NB4 (cell line): ENCODE measurements around the gene BZW2.

Experiments used
- POLR2A ChIP-seq: IDR thresholded peaks from 2 replicates; pipeline ENCODE4 v1.6.1; 2011; ENCODE audit warnings: mild to moderate bottlenecking; ENCODE audit not compliant: insufficient read length; ENCODE audit errors: extremely low read depth
- TF ChIP-seq, protein P1 (sequence below): IDR thresholded peaks from 2 replicates; pipeline ENCODE4 v1.6.1; 2011; ENCODE audit warnings: low read depth, low read length

DNA sequence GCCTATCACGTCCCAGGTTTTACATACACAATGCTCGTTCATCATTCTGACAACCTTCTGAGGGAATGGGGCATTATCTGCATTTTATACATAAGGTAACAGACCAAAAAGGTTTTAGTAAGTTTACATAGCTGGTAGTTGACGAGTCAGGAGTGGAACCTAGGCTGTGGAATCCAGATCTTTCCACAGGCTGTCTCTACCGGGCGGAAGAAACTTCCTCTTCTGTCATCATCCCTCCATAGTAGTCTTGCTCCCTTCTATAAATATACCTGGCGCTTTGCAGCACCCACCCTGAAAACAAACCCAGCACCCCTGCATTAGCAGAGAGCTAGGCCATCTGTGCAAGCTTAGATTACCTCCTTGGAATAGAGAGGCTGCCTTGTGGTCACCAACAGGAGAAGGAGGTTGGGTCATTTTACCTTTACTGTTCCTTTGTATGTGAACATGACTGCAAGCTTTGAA is 108.9 kb downstream of the BZW2 start:
- TF ChIP-seq, protein P1, sequence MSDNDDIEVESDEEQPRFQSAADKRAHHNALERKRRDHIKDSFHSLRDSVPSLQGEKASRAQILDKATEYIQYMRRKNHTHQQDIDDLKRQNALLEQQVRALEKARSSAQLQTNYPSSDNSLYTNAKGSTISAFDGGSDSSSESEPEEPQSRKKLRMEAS = no peak
- TF ChIP-seq POLR2A = no peak
